ENCODE measurements around the gene EMP3. TPM values are rescaled to one million over a fixed set of nuclear protein-coding genes. Genes with fewer than 3 reads are reported as not detected.

The EMP3 gene, protein sequence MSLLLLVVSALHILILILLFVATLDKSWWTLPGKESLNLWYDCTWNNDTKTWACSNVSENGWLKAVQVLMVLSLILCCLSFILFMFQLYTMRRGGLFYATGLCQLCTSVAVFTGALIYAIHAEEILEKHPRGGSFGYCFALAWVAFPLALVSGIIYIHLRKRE
- total RNA-seq (10 to 100 TPM in 3 of 4 donors, 1 to 10 TPM in 1; 8.9 to 15.2 (median 14.1) TPM), polyA plus RNA-seq (10 to 100 TPM in 2 of 3 donors, 1 to 10 TPM in 1; 8.9 to 13.7 (median 13.6) TPM)
- long read RNA-seq, donor 1, partial matches to known transcripts, result 0 of 2 reads
- long read RNA-seq, donor 1, other reads (novel, unspliced or antisense), result 1 of 2 reads
- long read RNA-seq, donor 2, transcript EMP3-201 (5 exons, 876 nt), result major isoform, 12 of 14 reads
- long read RNA-seq, donor 2, partial matches to known transcripts, result 0 of 14 reads
- long read RNA-seq, donor 2, other reads (novel, unspliced or antisense), result 1 of 14 reads

DNA sequence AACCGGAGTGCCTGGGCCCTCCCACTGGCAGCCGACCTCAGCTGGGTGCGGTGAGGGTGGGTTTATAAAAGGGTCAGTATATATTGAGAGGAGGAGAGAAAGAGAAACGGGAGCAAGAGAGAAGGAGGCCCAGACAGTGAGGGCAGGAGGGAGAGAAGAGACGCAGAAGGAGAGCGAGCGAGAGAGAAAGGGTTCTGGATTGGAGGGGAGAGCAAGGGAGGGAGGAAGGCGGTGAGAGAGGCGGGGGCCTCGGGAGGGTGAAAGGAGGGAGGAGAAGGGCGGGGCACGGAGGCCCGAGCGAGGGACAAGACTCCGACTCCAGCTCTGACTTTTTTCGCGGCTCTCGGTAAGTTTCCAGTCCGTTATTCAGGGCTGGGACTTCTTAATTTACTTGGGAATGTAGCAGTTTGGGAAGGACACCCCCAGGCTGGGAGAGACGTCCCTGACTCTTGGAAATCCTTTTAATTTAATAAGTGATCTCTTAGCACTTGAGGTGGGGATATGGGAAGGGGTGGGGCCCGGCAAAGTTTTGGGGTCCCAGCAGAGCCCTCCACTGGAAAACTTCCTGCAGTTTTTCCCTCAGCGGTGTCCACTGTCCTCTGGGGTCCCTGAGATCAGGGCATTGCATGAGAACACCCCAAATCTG is at the start of gene EMP3:
EMP3 (plus strand) TSS at position 288 of the 646 bp plus-strand sequence. CDS start 1,293 bp downstream, outside the sequence.
- Histone ChIP-seq H3K4me1 (peaks cover 15% of the 10 kb centered on the region), H3K9me3 (peaks cover 5% of the 10 kb centered on the region), H3K27ac (peak within 1 kb of the TSS; percentile 75), H3K4me3 (peak within 1 kb of the TSS; percentile 67), H3K36me3 (ENCODE audit: insufficient read depth in 1 of 2, low read depth in 1 of 2) (no peaks in the 10 kb centered on the region), H3K27me3 (ENCODE audit: insufficient read depth in 3 of 3, low read length in 2 of 3) (no peaks in the 10 kb centered on the region)
- peak; percentile 76 to 87 for DNase-seq
- ATAC-seq, result no peak
- TF ChIP-seq, protein P1, sequence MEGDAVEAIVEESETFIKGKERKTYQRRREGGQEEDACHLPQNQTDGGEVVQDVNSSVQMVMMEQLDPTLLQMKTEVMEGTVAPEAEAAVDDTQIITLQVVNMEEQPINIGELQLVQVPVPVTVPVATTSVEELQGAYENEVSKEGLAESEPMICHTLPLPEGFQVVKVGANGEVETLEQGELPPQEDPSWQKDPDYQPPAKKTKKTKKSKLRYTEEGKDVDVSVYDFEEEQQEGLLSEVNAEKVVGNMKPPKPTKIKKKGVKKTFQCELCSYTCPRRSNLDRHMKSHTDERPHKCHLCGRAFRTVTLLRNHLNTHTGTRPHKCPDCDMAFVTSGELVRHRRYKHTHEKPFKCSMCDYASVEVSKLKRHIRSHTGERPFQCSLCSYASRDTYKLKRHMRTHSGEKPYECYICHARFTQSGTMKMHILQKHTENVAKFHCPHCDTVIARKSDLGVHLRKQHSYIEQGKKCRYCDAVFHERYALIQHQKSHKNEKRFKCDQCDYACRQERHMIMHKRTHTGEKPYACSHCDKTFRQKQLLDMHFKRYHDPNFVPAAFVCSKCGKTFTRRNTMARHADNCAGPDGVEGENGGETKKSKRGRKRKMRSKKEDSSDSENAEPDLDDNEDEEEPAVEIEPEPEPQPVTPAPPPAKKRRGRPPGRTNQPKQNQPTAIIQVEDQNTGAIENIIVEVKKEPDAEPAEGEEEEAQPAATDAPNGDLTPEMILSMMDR (IDR thresholded peaks at IDR 0.05), result no peak
- 2 to 8% (median 4%) methylated on average over 22 of the region's 22 CpGs for WGBS, 3 donors
- intact Hi-C loops (cut with DNase I), result loop anchor here in 1 of 2 donors (10.0 kb wide), 1 partner anchor 259 kb away; no protein-coding TSS in a partner anchor

DNA sequence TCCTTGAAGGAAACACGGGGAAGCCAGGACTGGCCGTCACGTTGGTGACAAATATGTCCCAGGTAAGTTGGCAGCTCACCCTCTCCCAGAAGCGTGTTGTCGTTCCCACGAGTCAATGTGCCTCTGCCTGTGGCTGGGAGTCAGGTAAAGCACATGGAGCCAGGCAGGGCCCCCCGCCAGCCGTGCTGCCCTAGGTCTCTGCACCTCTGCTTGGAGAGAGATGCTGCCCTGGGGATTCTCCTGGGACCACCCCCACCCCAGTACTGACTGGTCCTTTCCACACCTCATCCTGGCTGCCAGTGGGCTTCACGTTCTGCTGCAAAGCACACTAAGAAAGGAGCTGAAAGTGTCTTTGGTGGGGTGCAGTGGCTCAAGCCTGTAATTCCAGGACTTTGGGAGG is 45.6 kb upstream of the EMP3 start:
- intact Hi-C loops (cut with DNase I), result no loop called here
- no peak overlapping the region for H3K27ac ChIP-seq
- TF ChIP-seq, protein P1 (IDR thresholded peaks at IDR 0.05), result no peak
- DNase-seq (no peak), ATAC-seq (no peak)
- no peaks in the 10 kb centered on the region for H3K36me3 ChIP-seq (ENCODE audit: insufficient read depth in 1 of 2, low read depth in 1 of 2)
- H3K4me1 ChIP-seq, result no peaks in the 10 kb centered on the region
- H3K4me3 ChIP-seq, result no peak overlapping the region
- H3K27me3 ChIP-seq (ENCODE audit: insufficient read depth in 3 of 3, low read length in 2 of 3), result no peaks in the 10 kb centered on the region
- 84 to 89% (median 87%) methylated on average over 9 of the region's 9 CpGs for WGBS, 3 donors
- no peaks in the 10 kb centered on the region for H3K9me3 ChIP-seq

DNA sequence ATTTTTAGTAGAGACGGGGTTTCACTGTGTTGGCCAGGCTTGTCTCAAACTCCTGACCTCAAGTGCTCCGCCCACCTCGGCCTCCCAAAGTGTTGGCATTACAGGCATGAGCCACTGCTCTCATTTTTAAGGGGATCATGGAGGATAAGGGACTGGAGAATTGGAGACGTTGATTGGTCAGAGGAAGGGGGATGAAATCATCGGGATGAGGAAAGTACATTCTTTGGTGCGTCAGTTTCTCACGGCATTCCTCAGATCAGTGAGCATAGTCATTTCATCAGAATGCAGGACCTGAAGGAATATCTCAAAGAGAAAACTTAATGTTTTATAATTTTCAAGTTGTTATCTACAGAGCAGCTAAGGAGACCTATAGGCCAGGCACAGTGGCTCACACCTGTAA is 41.4 kb upstream of the EMP3 start:
- intact Hi-C loops (cut with DNase I), result no loop called here
- no peak for ATAC-seq
- no peak overlapping the region for H3K27ac ChIP-seq
- peaks cover 0 to 1% (median 0%) of the 10 kb centered on the region in 3 donors for H3K27me3 ChIP-seq (ENCODE audit: insufficient read depth in 3 of 3, low read length in 2 of 3)
- TF ChIP-seq, protein P1 (IDR thresholded peaks at IDR 0.05), result no peak
- peaks cover 5% of the 10 kb centered on the region for H3K9me3 ChIP-seq
- WGBS, 3 donors, result 91 to 94% (median 93%) methylated on average over 7 of the region's 7 CpGs
- no peaks in the 10 kb centered on the region for H3K4me1 ChIP-seq
- H3K4me3 ChIP-seq, result no peak overlapping the region
- DNase-seq, result no peak
- H3K36me3 ChIP-seq (ENCODE audit: insufficient read depth in 1 of 2, low read depth in 1 of 2), result no peaks in the 10 kb centered on the region

DNA sequence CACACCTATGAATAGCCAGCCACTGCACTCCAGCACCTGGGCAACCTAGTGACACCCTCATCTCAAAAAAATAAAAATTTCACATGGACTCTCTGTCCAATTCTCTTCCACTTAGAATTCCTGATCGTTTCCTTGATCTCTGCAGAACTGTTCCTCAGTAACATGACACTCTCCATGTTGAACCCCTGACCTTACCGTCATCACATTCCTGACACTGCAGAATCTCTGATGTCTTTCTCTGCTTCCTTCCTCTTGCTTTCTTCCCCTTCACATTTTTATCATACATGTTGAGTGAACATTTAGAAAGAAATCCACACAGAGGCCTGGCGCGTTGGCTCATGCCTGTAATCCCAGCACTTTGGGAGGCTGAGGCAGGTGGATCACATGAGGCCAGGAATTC is 40.5 kb upstream of the EMP3 start:
- DNase-seq, result no peak
- intact Hi-C loops (cut with DNase I), result no loop called here
- H3K4me3 ChIP-seq, result no peak overlapping the region
- TF ChIP-seq, protein P1 (IDR thresholded peaks at IDR 0.05), result no peak
- WGBS, 3 donors, result 71 to 76% (median 75%) methylated on average over 4 of the region's 4 CpGs
- no peak overlapping the region for H3K27ac ChIP-seq
- H3K36me3 ChIP-seq (ENCODE audit: insufficient read depth in 1 of 2, low read depth in 1 of 2), result no peaks in the 10 kb centered on the region
- peaks cover 0 to 1% (median 0%) of the 10 kb centered on the region in 3 donors for H3K27me3 ChIP-seq (ENCODE audit: insufficient read depth in 3 of 3, low read length in 2 of 3)
- no peaks in the 10 kb centered on the region for H3K4me1 ChIP-seq
- ATAC-seq, result no peak
- peaks cover 5% of the 10 kb centered on the region for H3K9me3 ChIP-seq

All from psoas muscle (tissue), 8 donors.